ENCODE data around the gene MBP. TPM values are rescaled to one million over a fixed set of nuclear protein-coding genes. Genes with fewer than 3 reads are reported as not detected.

MBP gene
- polyA plus RNA-seq, 1 experiment: 5.3 TPM

- H3K4me3 ChIP-seq (ENCODE audit: low read depth, low read length): no peak overlapping the region
- CTCF ChIA-PET: no interaction called here
- H3K9me3 ChIP-seq (ENCODE audit: control insufficient read depth, insufficient read depth, low read length): peaks cover 3% of the 10 kb centered on the region; the same call in 1 of the 2 replicates
- no peak for TF ChIP-seq CTCF (IDR thresholded peaks at IDR 0.05; ENCODE audit: low read depth, low read length)
- H3K27ac ChIP-seq (ENCODE audit: low read depth, low read length): no peak overlapping the region
- POLR2A ChIA-PET: no interaction called here
- H3K27me3 ChIP-seq (ENCODE audit: control insufficient read depth, insufficient read depth, low read length): no peaks in the 10 kb centered on the region
- DNase-seq (ENCODE audit: low read depth, low spot score): no peak
Measured at GRCh38 chr18:77111951-77112746, 20.4 kb downstream of the MBP start.

GRCh38 chr18:77111449-77111848 lies 21.1 kb downstream of the MBP start:
- no peak for DNase-seq (ENCODE audit: low read depth, low spot score)
- no peaks in the 10 kb centered on the region for H3K27me3 ChIP-seq (ENCODE audit: control insufficient read depth, insufficient read depth, low read length)
- no peak for TF ChIP-seq CTCF (IDR thresholded peaks at IDR 0.05; ENCODE audit: low read depth, low read length)
- no peak overlapping the region for H3K27ac ChIP-seq (ENCODE audit: low read depth, low read length)
- H3K4me3 ChIP-seq (ENCODE audit: low read depth, low read length): no peak overlapping the region
- peaks cover 3% of the 10 kb centered on the region; the same call in 1 of the 2 replicates for H3K9me3 ChIP-seq (ENCODE audit: control insufficient read depth, insufficient read depth, low read length)
- CTCF ChIA-PET: no interaction called here
- POLR2A ChIA-PET: no interaction called here

GRCh38 chr18:77110936-77111335 lies 21.6 kb downstream of the MBP start:
- POLR2A ChIA-PET: no interaction called here

GRCh38 chr18:77110400-77110799 lies 22.2 kb downstream of the MBP start:
- TF ChIP-seq CTCF (IDR thresholded peaks at IDR 0.05; ENCODE audit: low read depth, low read length): no peak
- Histone ChIP-seq H3K27ac (ENCODE audit: low read depth, low read length) (no peak overlapping the region), H3K9me3 (ENCODE audit: control insufficient read depth, insufficient read depth, low read length) (peaks cover 5% of the 10 kb centered on the region; the same call in 1 of the 2 replicates), H3K27me3 (ENCODE audit: control insufficient read depth, insufficient read depth, low read length) (no peaks in the 10 kb centered on the region), H3K4me3 (ENCODE audit: low read depth, low read length) (no peak overlapping the region)
- ChIA-PET CTCF (no interaction called here), POLR2A (no interaction called here)
- no peak for DNase-seq (ENCODE audit: low read depth, low spot score)

More at GRCh38 chr18:77110936-77111335, 21.6 kb downstream of the MBP start:
- no peak for DNase-seq (ENCODE audit: low read depth, low spot score)
- Histone ChIP-seq H3K9me3 (ENCODE audit: control insufficient read depth, insufficient read depth, low read length) (peaks cover 5% of the 10 kb centered on the region; the same call in 1 of the 2 replicates), H3K4me3 (ENCODE audit: low read depth, low read length) (no peak overlapping the region), H3K27ac (ENCODE audit: low read depth, low read length) (no peak overlapping the region), H3K27me3 (ENCODE audit: control insufficient read depth, insufficient read depth, low read length) (no peaks in the 10 kb centered on the region)
- TF ChIP-seq CTCF (IDR thresholded peaks at IDR 0.05; ENCODE audit: low read depth, low read length): no peak
- CTCF ChIA-PET: no interaction called here

- TF ChIP-seq CTCF (IDR thresholded peaks at IDR 0.05; ENCODE audit: low read depth, low read length): no peak
- ChIA-PET CTCF (interaction anchor here (2.0 kb wide), 1 partner anchor 102 kb away, joined by 8 read pairs; no protein-coding TSS in a partner anchor), POLR2A (interaction anchor here (1.1 to 1.2 kb wide), 2 partner anchors 11 to 97 kb away, joined by 4 read pairs; no protein-coding TSS in a partner anchor)
- Histone ChIP-seq H3K27ac (ENCODE audit: low read depth, low read length) (no peak overlapping the region), H3K27me3 (ENCODE audit: control insufficient read depth, insufficient read depth, low read length) (no peaks in the 10 kb centered on the region), H3K9me3 (ENCODE audit: control insufficient read depth, insufficient read depth, low read length) (peaks cover 5% of the 10 kb centered on the region; the same call in 1 of the 2 replicates), H3K4me3 (ENCODE audit: low read depth, low read length) (no peak overlapping the region)
- DNase-seq (ENCODE audit: low read depth, low spot score): no peak
Measured at GRCh38 chr18:77109648-77110019, 22.9 kb downstream of the MBP start.

All from AG04450 (cell line).